Peyer's patch (tissue), 4 donors: ENCODE measurements around the gene GPR158.

Experiments
- CTCF ChIP-seq, 6 experiments: fragments of 450-650 bp in 4 of 6; fragments of 200-600 bp in 2 of 6; sonication (generic) in 1 of 6; IDR thresholded peaks; one replicate each; pipeline ENCODE4 v1.5.1; 2017 to 2019; ENCODE audit warnings: antibody characterized with exemption in 6 of 6, mild to moderate bottlenecking in 3 of 6, moderate library complexity in 1 of 6
- POLR2A ChIP-seq, 2 donors: fragments of 450-650 bp; IDR thresholded peaks; one replicate each; pipeline ENCODE4 v1.5.1; 2017; ENCODE audit warnings: antibody characterized with exemption in 2 of 2, mild to moderate bottlenecking in 2 of 2, moderate library complexity in 2 of 2

- TF ChIP-seq CTCF (IDR thresholded peaks at IDR 0.05) = no peak
- no peak for TF ChIP-seq POLR2A (IDR thresholded peaks at IDR 0.05)
Measured at GRCh38 chr10:25506821-25507335, 332.1 kb downstream of the GPR158 start.
